Prostate gland (tissue), 2 donors: ENCODE data around the gene NDEL1.

Experiments used
- CTCF ChIP-seq, 4 experiments: fragments of 200-600 bp in 2 of 4; fragments of 450-650 bp in 2 of 4; sonication (generic) in 2 of 4; IDR thresholded peaks; 1 replicate in 3 of 4; 2 replicates in 1 of 4; pipeline ENCODE4 v1.5.1; 2016 to 2019; ENCODE audit warnings: antibody characterized with exemption in 4 of 4, mild to moderate bottlenecking in 2 of 4, moderate library complexity in 2 of 4
- POLR2A ChIP-seq: fragments of 450-650 bp; IDR thresholded peaks from one replicate; pipeline ENCODE4 v1.6.1; 2016; ENCODE audit warnings: antibody characterized with exemption, mild to moderate bottlenecking
- POLR2AphosphoS5 ChIP-seq: sonication (generic); formaldehyde crosslinking; IDR thresholded peaks from one replicate; pipeline ENCODE4 v1.6.1; 2017; ENCODE audit warnings: antibody characterized with exemption

- TF ChIP-seq POLR2AphosphoS5 (no peak), CTCF (IDR thresholded peaks at IDR 0.05) (no peak), POLR2A (no peak)
Observed at GRCh38 chr17:8392674-8393469, 42.8 kb upstream of the NDEL1 start.
